HEK293T (cell line): Measurements from ENCODE around the gene SLX4IP.

ENCODE experiments used
- CTCF ChIA-PET: fragments of 350-600 bp; formaldehyde crosslinking; extraction: SDS; loops from one replicate; lab custom pipeline; 2021; ENCODE audit warnings: antibody characterized with exemption, inconsistent platforms; lab: Yijun Ruan, JAX
- POLR2A ChIA-PET: fragments of 350-600 bp; formaldehyde crosslinking; extraction: SDS; loops from one replicate; lab custom pipeline; 2020; ENCODE audit warnings: antibody characterized with exemption, inconsistent platforms; lab: Yijun Ruan, JAX
- DNase-seq: peaks from one replicate; pipeline ENCODE4 v3.0.0; 2012; ENCODE audit warnings: mixed read lengths; ENCODE audit errors: extremely low spot score
- ARNT ChIP-seq: fragments of 450-650 bp; IDR thresholded peaks from 2 replicates; pipeline ENCODE4 v1.6.1; 2017; ENCODE audit warnings: mild to moderate bottlenecking
- BHLHE40 ChIP-seq: fragments of 450-650 bp; IDR thresholded peaks from 2 replicates; pipeline ENCODE4 v1.6.1; 2016; ENCODE audit warnings: mild to moderate bottlenecking, moderate library complexity, borderline replicate concordance
- CTBP1 ChIP-seq: fragments of 450-650 bp; IDR thresholded peaks from 2 replicates; pipeline ENCODE4 v1.6.1; 2016; ENCODE audit warnings: borderline replicate concordance
- ELF4 ChIP-seq: fragments of 450-650 bp; IDR thresholded peaks from 2 replicates; pipeline ENCODE4 v1.6.1; 2017; ENCODE audit warnings: antibody characterized with exemption
- FOXA1 ChIP-seq: fragments of 450-650 bp; IDR thresholded peaks from 2 replicates; pipeline ENCODE4 v1.6.1; 2016; ENCODE audit warnings: mild to moderate bottlenecking
- FOXK2 ChIP-seq: fragments of 450-650 bp; IDR thresholded peaks from 2 replicates; pipeline ENCODE4 v1.6.1; 2016; ENCODE audit warnings: mild to moderate bottlenecking
- FOXM1 ChIP-seq: fragments of 450-650 bp; IDR thresholded peaks from 2 replicates; pipeline ENCODE4 v1.6.1; 2017; ENCODE audit warnings: mild to moderate bottlenecking, borderline replicate concordance
- HDGF ChIP-seq: fragments of 450-650 bp; IDR thresholded peaks from 2 replicates; pipeline ENCODE4 v1.6.1; 2017; ENCODE audit warnings: antibody characterized with exemption, borderline replicate concordance
- L3MBTL2 ChIP-seq: fragments of 450-650 bp; conservative IDR thresholded peaks from 2 replicates; pipeline ENCODE4 v1.6.1; 2016; ENCODE audit warnings: mild to moderate bottlenecking
- LEF1 ChIP-seq: fragments of 450-650 bp; IDR thresholded peaks from 2 replicates; pipeline ENCODE4 v1.6.1; 2017; ENCODE audit warnings: mild to moderate bottlenecking, borderline replicate concordance
- NFRKB ChIP-seq: fragments of 450-650 bp; IDR thresholded peaks from 2 replicates; pipeline ENCODE4 v1.6.1; 2016; ENCODE audit warnings: mild to moderate bottlenecking, moderate library complexity
- PKNOX1 ChIP-seq: fragments of 450-650 bp; IDR thresholded peaks from 2 replicates; pipeline ENCODE4 v1.6.1; 2016
- SP1 ChIP-seq: fragments of 450-650 bp; IDR thresholded peaks from 2 replicates; pipeline ENCODE4 v1.6.1; 2017
- SUZ12 ChIP-seq: fragments of 450-650 bp; IDR thresholded peaks from 2 replicates; pipeline ENCODE4 v1.6.1; 2016; ENCODE audit warnings: mild to moderate bottlenecking
- TARDBP ChIP-seq: fragments of 450-650 bp; IDR thresholded peaks from 2 replicates; pipeline ENCODE4 v1.6.1; 2016
- ZNF384 ChIP-seq: fragments of 450-650 bp; IDR thresholded peaks from 2 replicates; pipeline ENCODE4 v1.6.1; 2016

The SLX4IP gene

GRCh38 chr20:10645205-10645570 is 210.1 kb downstream of the SLX4IP start:
- no peak for DNase-seq
- ChIA-PET POLR2A (no interaction called here), CTCF (interaction anchor here (0.6 kb wide), 1 partner anchor 153 kb away, joined by 3 read pairs; no protein-coding TSS in a partner anchor)
- no peak for TF ChIP-seq FOXK2
- TF ChIP-seq TARDBP: no peak
- no peak for TF ChIP-seq SUZ12
- TF ChIP-seq CTBP1: no peak
- no peak for TF ChIP-seq FOXM1
- TF ChIP-seq L3MBTL2: no peak
- no peak for TF ChIP-seq BHLHE40
- TF ChIP-seq LEF1: no peak
- no peak for TF ChIP-seq HDGF
- no peak for TF ChIP-seq ELF4
- no peak for TF ChIP-seq SP1
- no peak for TF ChIP-seq NFRKB
- no peak for TF ChIP-seq ARNT
- no peak for TF ChIP-seq PKNOX1

- no peak for TF ChIP-seq ARNT
- no peak for TF ChIP-seq FOXA1
- no peak for TF ChIP-seq L3MBTL2
- ChIA-PET POLR2A (no interaction called here), CTCF (no interaction called here)
- DNase-seq: no peak
Measured at GRCh38 chr20:10646006-10646405, 210.9 kb downstream of the SLX4IP start.

GRCh38 chr20:10646886-10647420 is 211.8 kb downstream of the SLX4IP start:
- ChIA-PET CTCF (no interaction called here), POLR2A (no interaction called here)
- DNase-seq: no peak
- TF ChIP-seq TARDBP (no peak), PKNOX1 (0 out of 2 replicates have a peak, but pooled peaks have one; percentile 6), ELF4 (no peak)

- peak; percentile 44 for DNase-seq
- TF ChIP-seq FOXA1 (no peak), L3MBTL2 (no peak), PKNOX1 (no peak), FOXK2 (no peak), ARNT (no peak), ZNF384 (no peak), FOXM1 (no peak), SP1 (no peak), LEF1 (no peak), HDGF (no peak), ELF4 (no peak), CTBP1 (no peak)
- CTCF ChIA-PET: no interaction called here
- POLR2A ChIA-PET: no interaction called here
Measured at GRCh38 chr20:10647471-10647870, 212.4 kb downstream of the SLX4IP start.

- ChIA-PET CTCF (no interaction called here), POLR2A (no interaction called here)
- DNase-seq: no peak
- TF ChIP-seq BHLHE40: no peak
Measured at GRCh38 chr20:10647909-10648308, 212.8 kb downstream of the SLX4IP start.

- no peak for TF ChIP-seq SP1
- TF ChIP-seq FOXK2: no peak
- TF ChIP-seq TARDBP: no peak
- TF ChIP-seq NFRKB: no peak
- no peak for TF ChIP-seq FOXA1
- no peak for TF ChIP-seq ELF4
- TF ChIP-seq BHLHE40: no peak
- TF ChIP-seq PKNOX1: no peak
- no peak for TF ChIP-seq FOXM1
- TF ChIP-seq CTBP1: no peak
- TF ChIP-seq L3MBTL2: no peak
- TF ChIP-seq LEF1: no peak
- no peak for TF ChIP-seq HDGF
- no peak for TF ChIP-seq ZNF384
- no peak for TF ChIP-seq ARNT
- no peak for TF ChIP-seq SUZ12
- DNase-seq: no peak
- POLR2A ChIA-PET: no interaction called here
- CTCF ChIA-PET: no interaction called here
Measured at GRCh38 chr20:10648651-10649050, 213.5 kb downstream of the SLX4IP start.
